IPS-NIHi11 (cell line): ENCODE measurements around the gene ITPRIPL2.
A peak's percentile ranks its signal among the peaks of the same experiment; 100 is the strongest.

ENCODE experiments used
- DNase-seq: peaks from one replicate; pipeline ENCODE4 v3.0.0; 2012; ENCODE audit warnings: mixed read lengths, low spot score

ITPRIPL2 gene

GRCh38 chr16:19142939-19143598, 29.3 kb downstream of the ITPRIPL2 start:
- DNase-seq, result no peak

DNA sequence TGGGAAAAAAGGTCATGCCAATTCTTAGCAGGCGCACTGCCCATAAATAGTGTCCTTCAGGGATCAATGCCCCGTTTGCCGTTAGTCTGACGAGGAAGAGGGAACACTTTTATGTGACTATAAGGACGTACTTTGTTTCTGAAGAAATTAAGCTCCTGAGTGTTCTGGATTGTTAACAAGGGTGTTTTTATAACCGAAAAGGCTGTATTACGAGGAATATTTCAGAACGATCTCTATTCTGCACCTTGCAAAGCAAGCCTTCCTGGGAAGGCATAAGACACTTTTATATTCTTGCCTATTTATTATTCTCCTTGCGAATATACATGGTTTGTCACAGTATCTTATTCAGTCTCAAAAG, 29.8 kb downstream of the ITPRIPL2 start:
- no peak for DNase-seq

GRCh38 chr16:19145010-19145409, 31.2 kb downstream of the ITPRIPL2 start:
- no peak for DNase-seq

DNA sequence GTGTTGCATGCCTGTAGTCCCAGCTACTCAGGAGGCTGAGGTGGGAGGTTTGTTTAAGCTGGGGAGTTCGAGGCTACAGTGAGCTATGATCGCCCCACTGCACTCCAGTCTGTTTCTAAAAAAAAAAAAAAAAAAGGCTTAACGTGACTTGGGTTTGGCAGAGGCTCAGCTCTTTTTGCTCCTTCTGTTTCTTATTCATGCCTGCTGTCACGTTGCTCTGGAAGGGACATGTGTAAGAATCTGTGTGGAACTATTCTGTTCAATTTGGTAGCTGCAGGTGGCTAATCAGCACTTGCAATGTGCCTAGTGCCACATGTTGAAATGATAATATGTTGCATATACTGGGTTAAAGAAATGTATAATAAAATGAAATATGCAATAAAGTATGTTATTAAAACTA, 33.4 kb downstream of the ITPRIPL2 start:
- no peak for DNase-seq

- no peak for DNase-seq
These were observed 33.9 kb downstream of the ITPRIPL2 start for GRCh38 chr16:19147627-19148026.

DNA sequence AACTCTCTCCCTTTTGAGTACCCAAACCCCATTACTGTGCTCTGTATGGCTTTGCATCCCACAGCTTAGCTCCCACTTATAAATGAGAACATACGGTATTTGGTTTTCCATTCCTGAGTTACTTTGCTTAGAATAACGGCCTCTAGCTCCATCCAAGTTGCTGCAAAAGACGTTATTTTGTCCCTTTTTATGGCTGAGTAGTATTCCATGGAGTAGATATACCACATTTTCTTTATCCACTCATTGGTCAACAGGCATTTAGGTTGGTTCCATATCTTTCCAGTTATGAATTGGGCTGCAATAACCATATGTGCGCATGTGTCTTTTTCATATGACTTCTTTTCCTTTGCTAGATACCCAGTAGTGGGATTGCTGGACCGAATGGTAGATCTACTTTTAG, 34.4 kb downstream of the ITPRIPL2 start:
- DNase-seq, result no peak

DNA sequence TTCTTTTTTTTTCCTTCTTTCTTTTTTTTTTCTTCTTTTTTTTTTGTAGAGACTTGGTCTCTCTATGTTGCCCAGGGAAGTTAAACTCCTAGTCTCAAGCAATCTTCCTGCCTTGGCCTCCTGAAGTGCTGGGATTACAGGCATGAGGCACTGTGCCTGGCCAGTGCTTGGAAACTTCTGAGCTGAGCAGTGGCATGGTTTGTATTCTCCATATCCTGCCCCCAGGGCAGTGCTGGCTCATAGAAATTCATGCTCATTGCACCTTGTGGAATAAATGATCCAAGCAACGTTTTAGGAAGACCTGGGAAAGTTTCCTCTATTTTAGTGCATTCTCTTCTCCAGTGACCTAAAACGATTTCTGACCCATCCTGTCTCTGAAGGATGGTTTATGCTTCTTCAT, 37.5 kb downstream of the ITPRIPL2 start:
- DNase-seq, result no peak

GRCh38 chr16:19152042-19152441, 38.3 kb downstream of the ITPRIPL2 start:
- DNase-seq, result no peak

DNA sequence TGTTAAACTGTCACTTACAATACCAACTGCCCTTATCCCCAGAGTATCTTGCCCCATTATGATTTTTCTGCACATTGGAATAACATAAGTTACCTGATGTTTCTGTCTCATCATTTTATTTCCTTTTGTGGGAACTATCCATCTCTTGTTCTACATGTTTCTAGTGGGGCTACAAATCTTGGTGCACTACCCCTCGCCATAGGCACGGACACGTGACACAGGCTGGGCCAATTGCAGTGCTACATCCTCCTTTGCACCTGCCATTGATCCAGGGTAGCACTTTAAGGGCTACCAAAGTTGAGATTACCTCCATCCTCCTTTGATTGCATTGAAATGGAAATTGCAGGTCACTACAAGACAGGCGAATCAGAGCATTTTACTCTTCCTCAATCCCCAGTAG, 40.1 kb downstream of the ITPRIPL2 start:
- peak; percentile 55 for DNase-seq

DNA sequence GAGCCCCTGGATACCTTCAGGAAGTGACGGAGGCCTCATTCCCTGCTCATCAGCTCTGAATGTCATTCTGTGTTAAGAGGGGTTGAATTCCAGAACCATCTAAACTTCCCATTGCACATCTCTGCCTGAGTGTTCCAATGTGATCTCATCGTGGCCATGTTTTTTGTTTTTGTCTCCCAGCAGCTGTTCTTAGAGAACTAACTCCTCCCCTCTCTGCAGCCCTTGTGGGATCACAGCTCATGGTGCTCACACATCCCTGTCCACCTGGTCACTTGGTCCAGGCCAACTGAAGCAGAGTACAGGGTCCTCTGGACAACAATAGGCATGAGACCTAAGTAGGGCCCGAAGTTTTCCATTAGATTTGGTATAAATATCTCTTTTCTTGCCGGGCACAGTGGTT, 48.3 kb downstream of the ITPRIPL2 start:
- DNase-seq, result no peak

GRCh38 chr16:19163215-19163614, 49.5 kb downstream of the ITPRIPL2 start:
- DNase-seq, result no peak

DNA sequence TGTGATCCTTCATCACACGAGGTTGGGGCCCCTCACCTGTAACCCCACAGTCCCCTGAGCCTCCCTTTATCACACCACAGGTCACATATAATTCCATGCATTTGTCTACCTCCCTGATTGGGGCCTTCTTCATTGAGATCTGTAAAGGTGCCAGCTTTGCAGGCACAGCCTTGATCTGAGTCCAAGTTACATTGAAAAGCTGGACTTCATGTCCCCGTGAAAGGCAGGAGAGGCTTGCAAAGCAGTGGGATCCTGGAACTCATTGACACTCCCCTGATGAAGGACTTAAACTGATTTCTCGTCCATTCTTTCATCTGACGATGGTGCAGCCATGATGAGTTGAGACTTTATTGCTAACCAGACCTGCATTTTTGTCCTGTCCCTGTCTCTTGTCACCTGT, 50.5 kb downstream of the ITPRIPL2 start:
- no peak for DNase-seq

DNA sequence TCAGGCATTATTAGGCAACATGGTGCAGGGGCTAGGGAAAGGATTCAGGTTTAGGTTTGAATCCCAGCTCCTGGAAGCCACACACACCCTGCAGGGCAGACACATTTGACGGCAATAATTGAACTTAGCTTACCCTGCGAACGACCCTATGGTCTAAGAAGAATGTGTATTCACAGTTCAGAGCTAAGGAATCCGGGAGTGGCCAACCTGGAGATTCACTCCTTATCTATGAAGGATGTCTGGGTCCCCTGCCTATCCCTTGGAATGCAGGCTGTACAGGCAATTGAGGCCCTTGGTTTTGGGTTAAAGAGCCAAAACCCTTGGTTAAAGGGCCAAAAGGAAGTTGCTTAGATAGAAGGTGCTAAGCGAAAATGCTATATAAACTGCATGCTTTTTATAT, 51.3 kb downstream of the ITPRIPL2 start:
- no peak for DNase-seq

DNA sequence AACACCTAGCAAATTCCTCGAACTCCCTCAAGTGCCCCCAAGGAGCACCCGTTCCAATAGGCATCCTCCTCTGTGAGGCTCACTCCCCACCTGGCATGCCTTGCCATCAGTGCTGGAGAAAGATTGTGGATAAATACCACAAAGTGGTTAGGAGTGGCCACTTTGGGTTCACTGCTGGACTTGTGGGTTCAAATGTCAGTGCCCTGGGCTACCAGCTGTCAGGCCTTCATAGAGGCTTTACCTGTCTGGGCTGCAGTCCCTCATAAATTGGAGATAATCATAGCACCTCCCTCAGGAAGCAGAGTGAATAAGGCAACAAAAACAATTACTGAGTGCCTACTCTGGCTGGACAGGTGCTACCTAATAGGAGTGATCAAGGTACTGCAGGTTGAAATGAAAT, 52.7 kb downstream of the ITPRIPL2 start:
- DNase-seq, result no peak

GRCh38 chr16:19167710-19168370, 54.1 kb downstream of the ITPRIPL2 start, which contains the start of gene SYT17:
SYT17 (plus strand) TSS chr16:19168240; CDS start chr16:19168647, 407 bp downstream.
- DNase-seq, result peak; percentile 95

DNA sequence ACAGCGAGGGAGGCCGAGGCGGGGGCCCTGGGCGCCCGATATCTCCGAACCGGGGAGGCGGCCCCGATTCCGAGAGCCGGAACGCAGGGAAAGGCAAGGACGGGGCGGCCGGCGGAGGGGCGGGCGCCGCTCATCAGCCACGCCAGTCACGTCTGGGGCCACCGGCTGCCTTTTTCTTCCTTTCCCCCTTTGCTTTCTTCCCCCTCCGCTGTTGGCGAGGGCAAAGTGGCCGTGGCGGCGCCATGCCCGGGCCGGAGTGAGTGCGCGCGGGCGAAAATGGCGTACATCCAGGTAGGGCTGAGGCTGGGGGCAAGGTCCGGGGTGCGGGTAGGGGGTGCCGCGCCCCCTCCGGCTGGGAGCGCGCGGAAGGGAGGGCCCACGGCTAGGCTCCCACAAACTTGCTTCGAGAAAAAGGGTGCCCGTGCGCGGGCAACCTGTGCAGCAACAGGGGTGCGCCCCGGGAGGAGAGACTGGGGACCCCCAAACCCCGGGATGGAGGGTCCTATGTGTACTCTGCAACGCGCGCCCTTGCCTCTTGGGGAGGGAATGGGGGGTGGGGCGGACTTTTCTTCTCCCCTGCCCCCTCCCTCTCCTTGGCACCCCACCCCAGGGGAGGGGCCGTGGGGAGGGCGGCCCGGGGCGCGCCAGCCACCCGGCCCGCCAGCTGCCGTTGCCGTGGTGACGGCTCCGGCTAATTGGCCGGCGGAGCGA, 54.8 kb downstream of the ITPRIPL2 start:
- peak; percentile 72 for DNase-seq

GRCh38 chr16:19169082-19169639, 55.4 kb downstream of the ITPRIPL2 start:
- DNase-seq, result no peak

GRCh38 chr16:19170043-19170655, 56.4 kb downstream of the ITPRIPL2 start:
- DNase-seq, result no peak
